Activated naive CD4-positive, alpha-beta T cell treated with anti-CD3 and anti-CD28 coated beads, Interleukin-2, amount 50 U/mL, for 24 hours (primary cell): ENCODE measurements around the gene GPC6.

ENCODE experiments used
- H3K27ac Mint-ChIP-seq: one replicate; pipeline ENCODE4 v1.8.0; 2021; ENCODE audit warnings: mild to moderate bottlenecking, mixed read lengths
- H3K27me3 Mint-ChIP-seq: one replicate; pipeline ENCODE4 v1.8.0; 2021; ENCODE audit warnings: mixed read lengths
- H3K36me3 Mint-ChIP-seq: one replicate; pipeline ENCODE4 v1.8.0; 2021; ENCODE audit warnings: mixed read lengths
- H3K4me1 Mint-ChIP-seq: one replicate; pipeline ENCODE4 v1.8.0; 2021; ENCODE audit warnings: mixed read lengths
- H3K4me3 Mint-ChIP-seq: one replicate; pipeline ENCODE4 v1.8.0; 2021; ENCODE audit warnings: mild to moderate bottlenecking, mixed read lengths
- H3K9me3 Mint-ChIP-seq: one replicate; pipeline ENCODE4 v1.8.0; 2021; ENCODE audit warnings: mixed read lengths

GPC6 gene

DNA sequence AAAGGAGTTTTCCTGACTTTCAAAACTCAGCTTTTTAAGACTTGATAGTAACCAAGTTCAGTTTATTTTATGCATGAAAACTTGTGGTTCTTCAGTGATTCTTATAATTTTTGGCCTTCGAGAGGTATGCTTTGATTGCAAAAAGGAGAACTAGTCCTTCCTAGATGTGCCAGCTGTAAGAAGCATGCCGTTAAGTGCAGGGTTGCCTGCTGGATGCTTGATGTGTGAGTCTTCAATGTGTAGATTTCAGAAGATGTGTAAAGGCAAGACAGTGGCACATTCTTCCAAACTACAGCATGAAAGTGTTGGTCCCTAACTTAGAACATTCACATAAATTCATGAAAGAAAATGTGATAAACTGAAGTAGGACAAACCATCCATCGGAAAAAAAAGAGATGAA, 720.4 kb downstream of the GPC6 start:
- H3K4me1 Mint-ChIP-seq = no peaks in the 10 kb centered on the region

DNA sequence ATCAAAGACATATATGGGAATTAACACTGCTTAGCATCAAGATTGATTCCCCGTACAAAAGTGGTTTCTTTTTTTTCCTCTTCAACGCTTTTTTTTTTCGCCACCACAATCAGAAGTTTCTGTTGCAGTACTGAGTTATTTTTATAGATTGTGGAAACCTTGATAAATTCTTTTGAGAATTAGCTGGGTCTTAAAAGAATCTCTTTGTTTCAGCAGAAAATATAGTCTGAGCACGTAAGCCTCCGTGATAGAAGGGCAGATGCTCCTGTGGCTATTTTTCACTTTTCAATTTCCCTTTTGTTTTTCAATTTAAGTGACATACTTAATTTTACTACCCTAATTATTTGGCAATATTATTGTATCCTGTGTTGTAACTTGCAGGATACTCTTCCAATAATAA, 721.0 kb downstream of the GPC6 start:
- Mint-ChIP-seq H3K36me3 (no peaks in the 10 kb centered on the region), H3K27me3 (no peaks in the 10 kb centered on the region), H3K9me3 (no peaks in the 10 kb centered on the region), H3K4me1 (no peaks in the 10 kb centered on the region), H3K27ac (no peak overlapping the region), H3K4me3 (no peak overlapping the region)

More for the DNA sequence above, 720.4 kb downstream of the GPC6 start:
- Mint-ChIP-seq H3K36me3 (no peaks in the 10 kb centered on the region), H3K27me3 (no peaks in the 10 kb centered on the region), H3K4me3 (no peak overlapping the region), H3K9me3 (no peaks in the 10 kb centered on the region), H3K27ac (no peak overlapping the region)

DNA sequence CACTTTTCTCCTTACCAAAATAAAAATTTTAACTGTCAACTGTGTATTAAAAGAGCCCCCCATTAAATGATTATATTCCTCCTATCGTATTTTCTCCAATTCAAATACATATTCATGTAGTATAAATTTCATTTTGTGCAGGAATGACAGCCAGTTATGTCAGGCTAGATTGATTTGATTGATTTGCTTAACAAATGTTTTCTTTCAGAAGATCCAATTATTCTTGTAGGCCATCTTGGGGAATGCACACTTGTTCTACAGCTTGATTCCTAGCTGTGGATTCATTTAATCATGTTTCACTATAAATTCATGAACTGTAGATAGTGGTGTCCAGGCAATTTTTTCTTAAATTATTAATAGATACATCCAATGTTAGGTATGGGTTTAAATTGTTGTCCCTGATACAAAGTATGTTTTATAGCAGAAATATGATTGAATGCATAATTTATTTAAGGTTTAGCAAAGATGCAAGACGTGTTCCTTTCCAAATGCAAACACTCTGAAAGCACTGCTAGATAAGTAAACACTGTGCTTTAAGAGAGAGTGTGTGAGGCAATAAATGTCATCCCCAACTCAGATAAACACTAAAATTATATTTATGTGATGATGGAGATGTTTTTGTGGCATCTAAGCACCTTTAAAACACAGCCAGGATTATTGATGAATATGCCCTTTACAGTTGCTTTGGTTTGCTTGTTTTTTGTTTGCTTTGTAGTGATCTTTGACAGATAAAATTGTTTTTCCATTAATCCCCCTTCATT, 721.7 kb downstream of the GPC6 start:
- Mint-ChIP-seq H3K4me1 (no peaks in the 10 kb centered on the region), H3K27me3 (no peaks in the 10 kb centered on the region), H3K27ac (no peak overlapping the region), H3K9me3 (no peaks in the 10 kb centered on the region), H3K4me3 (no peak overlapping the region), H3K36me3 (no peaks in the 10 kb centered on the region)

DNA sequence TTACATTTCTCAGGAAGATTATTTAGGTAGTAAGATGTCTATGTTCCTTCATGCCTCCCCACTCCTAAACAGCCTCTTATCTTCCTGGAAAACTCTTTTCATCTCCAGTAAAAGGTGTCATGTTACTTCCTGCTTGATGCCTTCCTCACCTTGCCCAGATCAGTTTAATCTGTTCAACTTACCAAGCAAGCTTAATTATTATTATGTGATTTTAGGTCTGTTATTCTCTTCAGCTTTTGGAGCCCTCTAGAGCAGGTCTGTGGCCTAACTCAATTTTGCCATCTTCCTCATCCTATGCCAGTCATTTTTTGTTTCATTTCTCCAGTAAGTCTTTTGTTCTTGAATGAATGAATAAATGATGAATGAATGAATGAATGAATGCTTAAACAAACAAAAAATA, 724.5 kb downstream of the GPC6 start:
- no peaks in the 10 kb centered on the region for H3K4me1 Mint-ChIP-seq
- no peak overlapping the region for H3K4me3 Mint-ChIP-seq
- peaks cover 2% of the 10 kb centered on the region for H3K27me3 Mint-ChIP-seq
- no peak overlapping the region for H3K27ac Mint-ChIP-seq
- H3K36me3 Mint-ChIP-seq = no peaks in the 10 kb centered on the region
- H3K9me3 Mint-ChIP-seq = no peaks in the 10 kb centered on the region

GRCh38 chr13:93951951-93952350, 725.3 kb downstream of the GPC6 start:
- no peak overlapping the region for H3K4me3 Mint-ChIP-seq
- H3K27me3 Mint-ChIP-seq = peaks cover 2% of the 10 kb centered on the region
- H3K9me3 Mint-ChIP-seq = no peaks in the 10 kb centered on the region
- H3K4me1 Mint-ChIP-seq = no peaks in the 10 kb centered on the region
- H3K27ac Mint-ChIP-seq = no peak overlapping the region
- H3K36me3 Mint-ChIP-seq = no peaks in the 10 kb centered on the region

DNA sequence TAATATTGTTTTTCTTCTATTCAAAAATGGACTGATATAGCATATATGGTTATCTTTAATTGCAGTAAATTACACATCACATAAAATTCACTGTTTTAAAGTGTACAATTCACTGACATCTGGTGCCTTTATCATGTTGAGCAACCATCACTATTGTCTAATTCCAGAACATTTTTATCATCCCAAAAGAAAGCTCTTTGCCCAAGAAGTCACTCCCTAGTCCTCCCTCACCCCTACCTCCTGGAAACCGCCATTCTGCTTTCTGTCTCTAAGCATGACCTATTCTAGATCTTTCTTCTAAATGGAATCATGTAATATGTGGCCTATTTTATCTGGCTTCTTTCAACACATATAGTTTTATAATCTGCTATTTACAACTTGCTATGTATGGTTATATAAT, 727.2 kb downstream of the GPC6 start:
- no peaks in the 10 kb centered on the region for H3K4me1 Mint-ChIP-seq
- H3K36me3 Mint-ChIP-seq = no peaks in the 10 kb centered on the region
- no peak overlapping the region for H3K4me3 Mint-ChIP-seq
- peaks cover 4% of the 10 kb centered on the region for H3K27me3 Mint-ChIP-seq
- no peak overlapping the region for H3K27ac Mint-ChIP-seq
- H3K9me3 Mint-ChIP-seq = no peaks in the 10 kb centered on the region

DNA sequence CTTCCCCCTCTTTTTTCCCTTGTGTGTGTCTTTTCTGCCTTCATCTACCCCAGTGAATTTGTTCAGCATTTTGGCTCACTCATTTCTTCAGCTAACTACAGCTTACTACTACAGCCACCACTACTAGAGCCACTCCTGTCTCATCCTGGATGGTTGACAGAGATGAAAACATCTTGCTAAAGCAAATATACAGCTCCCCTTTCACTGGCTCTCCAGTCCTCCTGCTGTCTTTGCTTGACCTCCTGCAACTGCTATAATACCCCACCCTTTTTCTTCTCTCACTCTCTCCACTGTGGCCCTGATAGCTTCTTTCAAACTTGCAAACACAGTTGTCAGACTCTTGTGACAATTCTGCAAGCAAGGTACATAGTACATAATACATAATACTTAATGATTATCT, 729.3 kb downstream of the GPC6 start:
- Mint-ChIP-seq H3K27me3 (peaks cover 4% of the 10 kb centered on the region), H3K36me3 (no peaks in the 10 kb centered on the region), H3K4me3 (no peak overlapping the region), H3K9me3 (no peaks in the 10 kb centered on the region), H3K4me1 (no peaks in the 10 kb centered on the region), H3K27ac (no peak overlapping the region)

DNA sequence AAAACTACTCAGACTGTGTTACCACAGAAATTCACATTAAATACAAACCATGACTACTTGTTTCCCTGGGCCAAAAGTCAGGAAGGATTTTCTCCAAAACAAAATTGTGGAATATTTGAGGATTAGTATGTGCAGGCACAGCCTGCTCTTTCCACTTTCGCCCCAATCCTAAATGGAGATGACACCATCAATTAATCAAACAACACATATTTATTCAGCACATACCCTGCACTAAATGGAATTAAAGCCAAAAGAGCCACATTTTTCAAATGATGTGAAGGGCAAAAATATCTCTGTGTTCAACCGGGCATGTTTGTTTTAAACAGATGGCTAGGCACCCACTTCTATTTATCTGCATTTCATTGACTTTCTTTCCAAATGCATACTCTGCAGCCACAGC, 729.8 kb downstream of the GPC6 start:
- H3K27ac Mint-ChIP-seq = no peak overlapping the region
- no peak overlapping the region for H3K4me3 Mint-ChIP-seq
- H3K9me3 Mint-ChIP-seq = no peaks in the 10 kb centered on the region
- H3K4me1 Mint-ChIP-seq = no peaks in the 10 kb centered on the region
- no peaks in the 10 kb centered on the region for H3K36me3 Mint-ChIP-seq
- H3K27me3 Mint-ChIP-seq = peaks cover 4% of the 10 kb centered on the region

DNA sequence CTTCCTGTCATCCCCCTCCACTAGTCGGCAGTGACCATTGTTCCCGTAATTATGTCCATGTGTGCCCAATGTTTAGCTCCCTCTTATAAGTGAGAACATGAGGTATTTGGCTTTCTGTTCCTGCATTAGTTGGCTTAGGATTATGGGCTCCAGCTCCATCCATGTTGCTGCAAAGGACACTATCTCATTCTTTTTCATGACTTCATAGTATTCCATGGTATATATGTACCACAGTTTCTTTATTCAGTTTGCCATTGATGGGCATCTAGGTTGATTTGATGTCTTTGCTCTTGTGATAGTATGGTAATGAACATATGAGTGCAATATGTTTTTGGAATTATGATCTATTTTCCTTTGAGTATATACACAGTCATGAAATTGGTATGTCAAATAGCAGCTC, 730.8 kb downstream of the GPC6 start:
- Mint-ChIP-seq H3K27me3 (peaks cover 4% of the 10 kb centered on the region), H3K36me3 (no peaks in the 10 kb centered on the region), H3K4me1 (no peaks in the 10 kb centered on the region), H3K9me3 (no peaks in the 10 kb centered on the region), H3K27ac (no peak overlapping the region), H3K4me3 (no peak overlapping the region)

GRCh38 chr13:93959796-93960533, 733.4 kb downstream of the GPC6 start:
- Mint-ChIP-seq H3K9me3 (no peaks in the 10 kb centered on the region), H3K36me3 (no peaks in the 10 kb centered on the region), H3K4me3 (no peak overlapping the region), H3K27ac (no peak overlapping the region), H3K4me1 (no peaks in the 10 kb centered on the region), H3K27me3 (peaks cover 4% of the 10 kb centered on the region)

- H3K36me3 Mint-ChIP-seq = no peaks in the 10 kb centered on the region
- peaks cover 2% of the 10 kb centered on the region for H3K27me3 Mint-ChIP-seq
- H3K27ac Mint-ChIP-seq = no peak overlapping the region
- H3K9me3 Mint-ChIP-seq = no peaks in the 10 kb centered on the region
- H3K4me1 Mint-ChIP-seq = no peaks in the 10 kb centered on the region
- no peak overlapping the region for H3K4me3 Mint-ChIP-seq
Observed at GRCh38 chr13:93963266-93964145, 736.9 kb downstream of the GPC6 start.

GRCh38 chr13:93964146-93964512, 737.5 kb downstream of the GPC6 start:
- no peaks in the 10 kb centered on the region for H3K4me1 Mint-ChIP-seq
- H3K27ac Mint-ChIP-seq = no peak overlapping the region
- H3K4me3 Mint-ChIP-seq = no peak overlapping the region
- peaks cover 2% of the 10 kb centered on the region for H3K27me3 Mint-ChIP-seq
- no peaks in the 10 kb centered on the region for H3K36me3 Mint-ChIP-seq
- no peaks in the 10 kb centered on the region for H3K9me3 Mint-ChIP-seq

DNA sequence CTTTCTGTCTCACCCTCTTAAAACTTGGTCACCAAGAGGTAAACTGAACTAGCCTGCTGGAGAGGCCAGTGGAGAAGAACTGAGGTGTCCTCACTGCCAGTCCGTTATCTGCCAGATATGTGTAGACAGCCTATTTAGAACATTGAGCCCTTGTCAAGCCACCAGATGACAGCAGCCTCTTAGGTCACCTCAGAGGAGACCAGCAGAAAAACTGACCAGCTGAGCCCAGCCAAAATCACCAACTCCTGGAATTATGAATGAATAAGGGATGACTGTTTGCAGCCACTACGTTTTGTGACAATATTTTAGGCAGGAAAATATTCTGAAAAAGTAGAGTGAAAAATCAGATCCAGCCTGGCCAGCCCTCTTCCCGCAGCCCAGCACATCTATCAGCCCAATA, 739.0 kb downstream of the GPC6 start:
- no peaks in the 10 kb centered on the region for H3K4me1 Mint-ChIP-seq
- H3K4me3 Mint-ChIP-seq = no peak overlapping the region
- H3K27me3 Mint-ChIP-seq = peaks cover 2% of the 10 kb centered on the region
- H3K27ac Mint-ChIP-seq = no peak overlapping the region
- no peaks in the 10 kb centered on the region for H3K36me3 Mint-ChIP-seq
- H3K9me3 Mint-ChIP-seq = no peaks in the 10 kb centered on the region

DNA sequence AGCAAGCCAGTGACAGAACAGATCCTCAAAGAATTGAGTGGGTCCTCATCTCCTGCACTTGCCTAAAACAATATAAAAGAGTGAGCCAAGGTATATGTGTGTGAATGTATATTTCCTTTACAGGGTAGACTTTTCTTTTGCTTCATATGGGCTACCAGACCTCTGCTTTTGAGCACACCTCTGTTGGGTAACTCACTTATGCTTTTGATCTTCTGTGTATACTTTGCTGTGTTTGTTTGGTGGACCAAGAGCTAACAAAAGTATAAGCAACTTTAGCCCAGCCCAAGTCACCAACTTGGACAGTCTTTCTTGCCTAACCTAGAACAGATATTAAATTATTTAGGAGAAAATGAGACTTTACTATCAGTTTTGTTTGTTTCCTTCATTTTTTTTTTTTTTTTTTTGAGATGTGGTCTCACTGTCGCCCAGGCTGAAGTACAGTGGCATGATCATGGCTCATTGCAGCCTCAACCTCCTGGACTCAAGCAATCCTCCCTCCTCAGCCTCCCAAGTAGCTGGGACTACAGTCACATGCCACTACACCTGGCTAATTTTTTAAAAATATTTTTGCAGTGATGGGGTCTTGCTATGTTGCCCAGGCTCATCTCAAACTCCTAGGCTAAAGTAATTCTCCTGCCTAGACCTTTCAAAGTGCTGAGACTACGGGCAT, 739.8 kb downstream of the GPC6 start:
- H3K36me3 Mint-ChIP-seq = no peaks in the 10 kb centered on the region
- no peak overlapping the region for H3K4me3 Mint-ChIP-seq
- peaks cover 2% of the 10 kb centered on the region for H3K27me3 Mint-ChIP-seq
- H3K9me3 Mint-ChIP-seq = no peaks in the 10 kb centered on the region
- H3K27ac Mint-ChIP-seq = no peak overlapping the region
- no peaks in the 10 kb centered on the region for H3K4me1 Mint-ChIP-seq

DNA sequence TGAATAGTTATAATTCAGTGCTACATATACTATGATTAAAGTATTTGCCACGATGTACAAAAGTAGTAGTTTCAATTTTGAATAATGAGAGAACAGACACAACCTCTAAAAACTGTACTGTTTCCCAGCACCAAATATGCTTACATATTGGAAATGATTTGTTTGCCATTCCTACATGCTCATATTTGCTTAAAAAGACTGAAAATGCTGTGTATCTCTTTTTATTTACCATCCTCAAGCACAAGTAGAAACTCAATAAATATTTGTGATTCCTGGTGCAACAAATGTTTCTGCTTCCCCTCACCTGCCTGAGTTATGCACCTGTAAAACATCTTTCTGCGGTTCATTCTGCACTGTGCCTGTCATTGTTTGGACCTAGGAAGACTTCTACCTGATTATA, 740.7 kb downstream of the GPC6 start:
- no peaks in the 10 kb centered on the region for H3K9me3 Mint-ChIP-seq
- no peaks in the 10 kb centered on the region for H3K36me3 Mint-ChIP-seq
- no peaks in the 10 kb centered on the region for H3K4me1 Mint-ChIP-seq
- H3K27ac Mint-ChIP-seq = no peak overlapping the region
- H3K27me3 Mint-ChIP-seq = peaks cover 2% of the 10 kb centered on the region
- H3K4me3 Mint-ChIP-seq = no peak overlapping the region
